Occipital lobe (tissue), 2 donors: ENCODE data around the gene GRIFIN. TPM values are rescaled to one million over a fixed set of nuclear protein-coding genes. Genes with fewer than 3 reads are reported as not detected.

Experiments used
- DNase-seq: peaks from one replicate; lab custom pipeline; 2025; lab: John Stamatoyannopoulos, UW
- total RNA-seq: library from RNA; depleted of rRNA; stranded (reverse); fragments of >200 nt; gene quantifications from one replicate; pipeline ENCODE4 v1.2.3, GENCODE V29; 2014

The GRIFIN gene
- total RNA-seq, 1 donor from 2014 or later: not detected

GRCh38 chr7:2498708-2499107 is 22.5 kb upstream of the GRIFIN start:
- DNase-seq: no peak

DNA sequence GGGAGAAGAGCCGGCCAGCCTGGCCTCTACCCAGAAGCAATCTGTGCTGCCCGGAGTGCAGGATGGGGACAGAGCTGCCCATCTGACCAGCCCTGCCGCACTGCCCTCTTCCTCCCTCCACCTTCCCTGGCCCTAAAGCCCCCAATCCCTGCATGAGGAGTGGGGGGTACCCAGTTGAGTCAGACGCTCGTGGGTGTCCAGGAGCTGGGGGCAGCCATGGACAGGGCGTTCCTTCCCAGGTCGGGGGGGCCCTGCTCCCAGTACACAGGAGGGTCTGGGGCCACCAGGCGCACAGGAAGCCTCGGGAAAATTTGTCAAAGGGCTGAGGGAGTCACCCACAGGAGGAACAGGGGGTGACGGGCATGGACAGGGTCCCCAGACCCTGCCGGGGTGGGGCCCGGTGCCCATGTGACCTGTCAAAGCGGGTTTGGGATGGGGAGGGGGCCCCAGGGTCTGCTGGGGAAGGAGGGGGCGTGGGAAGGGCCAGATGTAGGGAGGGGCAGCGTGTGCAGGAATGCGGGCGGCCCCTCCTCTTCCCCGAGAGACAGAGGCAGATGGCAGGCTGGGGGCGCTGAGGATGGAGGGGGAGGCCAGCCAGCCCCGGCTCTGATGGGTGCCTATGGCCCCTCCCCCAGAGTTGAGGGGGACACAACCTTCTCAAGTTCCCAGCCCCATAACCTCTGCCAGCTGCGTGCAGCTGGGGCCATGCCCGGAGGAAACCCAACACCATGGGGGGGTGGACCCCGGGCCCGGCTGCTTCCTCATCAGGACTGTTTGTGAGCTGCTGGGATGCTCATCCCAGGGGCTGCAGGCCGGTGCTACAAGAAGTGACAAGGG is 21.5 kb upstream of the GRIFIN start:
- DNase-seq: no peak

DNA sequence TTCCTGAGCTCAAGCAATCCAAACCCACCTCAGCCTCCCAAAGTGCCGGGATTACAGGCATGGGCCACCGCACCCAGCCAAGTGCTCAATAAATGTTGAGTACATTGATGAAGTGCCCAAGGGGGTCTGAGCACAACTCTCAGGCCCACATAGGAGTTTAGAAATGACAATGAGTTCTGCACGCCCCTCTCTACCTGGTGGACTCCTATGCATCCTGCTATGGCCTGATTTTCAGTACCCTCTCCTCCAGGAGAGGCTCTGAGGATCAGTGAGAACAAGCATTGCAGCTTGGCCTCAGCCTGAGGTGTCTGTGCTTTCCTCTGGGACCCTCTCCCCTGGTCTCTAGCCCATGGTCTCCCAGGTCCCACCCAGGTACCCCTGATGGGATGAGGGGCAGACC is 20.9 kb upstream of the GRIFIN start:
- no peak for DNase-seq

DNA sequence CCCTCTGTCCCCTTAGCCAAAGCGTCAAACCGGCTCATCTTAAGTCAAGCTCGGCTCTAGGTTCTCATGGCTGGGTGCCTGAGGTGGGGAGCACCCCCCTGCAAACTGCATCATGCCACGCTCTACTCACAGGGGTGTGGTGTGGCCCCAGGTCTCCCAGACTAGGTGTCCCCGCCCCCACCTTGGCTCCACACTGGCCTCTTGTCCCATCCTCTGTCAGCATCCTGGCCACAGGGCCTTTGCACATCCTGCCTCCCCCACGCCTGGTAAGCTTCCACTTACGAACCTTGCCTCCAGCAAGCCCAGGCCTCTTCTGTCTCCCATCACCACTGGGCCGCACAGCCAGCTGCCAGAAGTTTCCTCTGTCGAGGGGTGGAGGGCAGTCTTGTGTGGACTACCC is 20.2 kb upstream of the GRIFIN start:
- no peak for DNase-seq

DNA sequence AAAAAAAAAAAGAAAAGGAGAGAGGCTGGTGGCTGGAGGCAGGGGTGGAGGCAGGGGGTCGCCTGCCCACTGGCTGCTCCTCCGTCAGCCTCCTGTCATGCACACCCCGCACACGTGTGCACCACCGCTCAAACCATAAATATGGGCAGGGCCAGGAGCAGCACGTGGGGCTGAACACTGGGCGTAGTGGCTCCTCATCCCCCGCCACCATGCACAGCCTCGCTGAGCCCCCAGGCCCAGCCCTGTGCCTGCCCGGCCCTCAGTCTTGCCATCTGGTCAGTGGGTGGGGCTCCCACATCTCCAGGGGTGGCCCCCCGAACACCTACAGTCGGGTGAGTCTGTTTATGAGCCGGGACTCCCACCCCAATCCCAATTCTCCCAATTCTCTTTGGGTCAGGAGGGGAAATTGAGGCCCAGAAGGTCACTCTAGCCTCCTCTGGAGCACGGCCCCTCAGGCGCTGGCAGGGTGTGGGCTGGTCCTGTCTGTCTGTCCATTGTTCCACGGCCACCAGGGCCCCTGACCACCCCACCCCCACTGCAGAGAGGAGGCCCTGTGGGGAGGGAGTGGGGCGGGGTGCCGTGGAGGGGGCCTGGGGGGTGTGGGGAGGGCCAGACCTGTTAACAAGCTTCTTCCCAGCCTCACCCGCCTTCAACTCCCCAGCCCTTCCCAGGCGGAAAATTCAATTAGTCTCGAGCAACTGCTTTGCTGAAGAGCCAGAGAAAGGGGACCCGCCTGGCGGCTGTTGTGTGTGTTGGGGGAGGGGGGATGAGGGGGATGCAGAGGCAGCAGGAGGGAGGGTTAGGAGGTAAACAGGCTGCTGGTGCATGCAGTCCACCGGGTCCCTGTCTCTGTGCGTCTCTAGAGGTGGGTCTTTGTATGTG is 19.5 kb upstream of the GRIFIN start:
- DNase-seq: no peak

DNA sequence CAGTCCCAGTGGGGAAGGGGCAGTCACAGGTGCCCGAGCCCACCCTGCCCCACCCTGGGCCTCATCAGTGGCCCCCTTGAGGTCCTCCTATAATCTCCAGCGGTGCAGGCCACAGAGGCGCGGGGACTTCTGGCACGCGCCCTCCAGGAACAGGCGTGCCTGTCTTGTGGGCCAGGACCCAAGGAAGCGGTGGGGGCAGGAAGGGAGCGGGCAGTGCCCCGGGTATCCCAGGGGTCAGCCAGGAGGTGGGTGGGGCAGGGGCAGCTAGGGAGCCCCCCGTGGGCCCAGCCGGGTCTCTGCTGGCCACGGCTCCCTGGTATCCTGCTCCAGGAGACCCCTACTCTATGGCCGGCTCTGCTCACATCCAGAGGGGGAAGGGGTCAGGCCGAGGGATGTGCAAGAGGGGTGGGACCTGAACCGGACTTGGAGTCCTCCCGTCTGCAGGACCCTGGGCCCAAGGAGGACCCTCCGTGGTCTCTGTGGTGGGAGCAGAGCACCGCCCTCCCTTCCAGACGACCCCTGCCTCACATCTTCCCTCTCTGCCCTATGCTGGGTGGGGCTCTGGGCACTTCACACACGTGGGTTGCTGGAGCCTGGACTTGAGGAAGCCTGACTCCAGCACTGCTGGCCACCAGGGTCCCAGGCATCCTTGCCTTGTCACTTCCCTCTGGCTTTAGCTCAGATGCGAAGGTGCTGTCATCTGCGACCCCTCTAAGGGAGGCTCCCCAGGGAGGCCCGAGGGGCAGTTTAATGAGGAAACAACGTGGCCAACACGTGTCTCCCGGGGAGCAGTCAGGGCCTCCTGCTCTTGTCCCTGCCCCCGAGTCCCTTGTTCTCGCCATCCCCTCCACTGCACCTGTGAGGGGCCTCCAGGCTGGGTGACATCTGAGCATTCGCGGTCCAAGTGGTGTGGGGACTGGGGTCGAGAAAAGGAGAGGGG is 18.3 kb upstream of the GRIFIN start:
- no peak for DNase-seq

GRCh38 chr7:2493205-2494164 is 17.3 kb upstream of the GRIFIN start:
- no peak for DNase-seq

- no peak for DNase-seq
Measured at GRCh38 chr7:2492038-2492437, 15.8 kb upstream of the GRIFIN start.

DNA sequence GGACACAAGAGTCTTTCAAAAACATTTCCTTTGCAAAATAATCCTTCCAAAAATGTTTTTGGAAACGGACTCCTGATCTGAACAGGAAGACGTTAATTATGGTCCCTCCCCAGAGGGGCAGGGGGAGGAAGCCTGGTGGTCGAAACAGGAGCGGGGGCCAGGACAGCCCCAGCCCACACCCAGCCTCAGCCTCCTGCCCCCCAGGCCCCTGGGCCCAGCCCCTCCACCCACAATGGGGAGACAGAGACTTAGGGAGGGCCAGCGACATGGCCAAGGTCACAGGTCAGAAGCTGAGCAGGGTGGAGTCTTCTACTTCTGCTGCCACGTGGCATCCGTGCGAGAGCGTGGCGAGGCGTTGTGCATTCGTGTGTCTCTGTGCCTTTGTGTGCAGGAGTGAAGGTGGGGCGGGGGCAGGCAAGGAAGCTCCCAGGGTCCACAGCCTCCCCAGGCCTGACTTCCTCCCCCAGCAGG is 14.0 kb upstream of the GRIFIN start:
- no peak for DNase-seq

DNA sequence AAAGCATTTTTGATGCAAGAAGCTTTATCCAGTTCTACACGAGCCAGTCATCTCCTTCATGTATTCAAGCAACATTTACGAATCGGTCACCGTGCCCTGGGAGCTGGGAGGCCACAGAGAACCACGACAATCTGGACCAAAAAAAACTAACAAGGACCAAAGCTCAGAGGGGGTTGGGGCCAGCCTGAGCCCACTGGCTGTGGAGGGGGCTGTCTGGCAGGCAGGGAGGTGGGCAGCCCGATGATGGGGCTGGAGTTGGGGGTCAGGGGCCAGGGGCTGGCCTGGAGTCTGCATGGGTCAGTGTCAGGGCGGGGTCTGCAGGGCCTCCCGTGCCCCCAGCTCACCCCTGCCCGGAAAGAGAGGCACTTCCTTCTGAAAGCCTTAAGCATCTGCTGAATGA is 12.5 kb upstream of the GRIFIN start:
- no peak for DNase-seq

- DNase-seq: no peak
Measured at GRCh38 chr7:2488272-2488645, 12.1 kb upstream of the GRIFIN start.

DNA sequence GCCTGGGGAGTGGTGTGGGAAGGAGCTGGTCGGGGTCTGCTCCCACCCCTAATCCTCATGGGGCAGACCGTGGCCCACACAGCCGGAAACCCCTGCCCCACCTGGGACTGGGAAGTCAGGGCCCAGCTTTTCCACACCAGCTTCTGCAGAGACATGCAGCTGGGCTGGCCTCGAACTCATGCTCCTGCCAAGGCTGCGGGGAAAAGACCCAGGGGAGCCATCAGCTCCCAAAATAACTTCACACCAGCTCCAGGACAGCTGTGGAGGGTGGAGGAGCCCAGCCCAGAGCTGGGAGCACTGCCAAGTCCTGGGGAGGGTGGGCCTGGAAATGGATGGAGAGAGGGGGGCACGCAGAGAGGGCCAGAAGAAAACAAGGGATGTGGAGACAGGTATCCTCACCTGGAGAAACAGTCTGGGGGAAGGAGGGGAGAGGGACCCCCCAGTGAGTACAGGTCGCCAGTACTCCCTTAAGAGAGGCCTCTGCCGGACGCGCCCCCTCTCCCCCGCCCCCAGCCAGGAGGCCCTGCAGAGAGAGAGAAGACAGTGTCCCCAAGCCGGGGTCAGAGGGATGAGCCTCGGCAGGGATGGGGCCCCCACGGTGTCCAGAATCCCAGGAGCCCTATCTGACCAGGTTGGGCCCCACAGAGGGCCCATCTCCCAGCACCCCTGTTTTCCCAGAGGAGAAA is 11.5 kb upstream of the GRIFIN start:
- no peak for DNase-seq

- DNase-seq: no peak
Measured at GRCh38 chr7:2484868-2485267, 8.7 kb upstream of the GRIFIN start.

DNA sequence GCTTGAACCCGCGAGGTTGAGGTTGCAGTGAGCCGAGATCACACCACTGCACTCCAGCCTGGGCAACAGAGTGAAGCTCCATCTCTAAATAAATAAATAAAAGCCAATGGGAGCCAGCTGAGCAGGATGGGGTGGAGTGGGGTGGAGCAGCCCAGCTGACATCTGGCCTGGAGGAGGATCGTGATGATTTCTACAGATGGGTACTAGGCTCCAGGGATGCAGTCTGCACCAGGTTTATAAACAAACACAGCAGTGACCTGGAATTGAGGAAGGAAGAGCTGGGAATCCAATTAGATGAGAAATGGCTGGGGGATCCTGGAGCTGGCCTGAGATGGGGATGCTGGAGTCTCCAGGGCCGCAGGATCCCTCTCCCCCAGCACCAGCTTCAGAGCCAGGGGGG is 7.3 kb upstream of the GRIFIN start:
- DNase-seq: no peak

DNA sequence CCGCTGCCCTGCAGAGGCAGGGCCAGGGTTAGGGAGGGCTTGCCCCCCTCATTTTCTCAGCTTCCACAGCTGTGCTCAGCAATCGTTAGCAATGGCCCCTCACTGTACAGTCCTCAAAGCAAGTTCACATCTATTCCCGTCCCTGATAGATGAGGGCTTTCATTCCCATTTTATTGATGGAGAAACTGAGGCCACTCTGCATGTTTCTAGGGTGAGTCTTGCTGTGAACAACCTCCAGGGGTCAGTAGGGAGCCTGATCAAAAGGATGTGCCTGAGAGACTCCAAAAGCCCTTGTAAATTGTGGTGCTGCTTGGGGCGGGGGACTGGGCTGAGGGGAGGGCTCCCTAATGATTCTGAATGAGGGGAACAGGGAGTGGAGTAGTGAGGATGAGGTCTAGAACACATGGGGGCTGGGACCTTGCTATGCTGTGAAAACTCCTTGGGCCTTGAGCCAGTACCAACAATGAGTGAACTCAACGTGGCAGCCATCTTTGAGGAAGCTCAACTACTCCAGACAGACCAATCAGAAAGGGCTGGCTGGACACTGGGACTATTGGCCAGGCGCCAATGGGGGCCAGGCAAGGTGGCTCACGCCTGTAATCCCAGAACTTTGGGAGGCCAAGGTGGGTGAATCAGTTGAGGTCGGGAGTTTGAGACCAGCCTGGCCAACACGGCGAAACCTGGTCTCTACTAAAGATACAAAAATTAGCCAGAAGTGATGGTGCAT is 6.7 kb upstream of the GRIFIN start:
- no peak for DNase-seq

- DNase-seq: no peak
Measured at GRCh38 chr7:2481195-2481594, 5.0 kb upstream of the GRIFIN start.

DNA sequence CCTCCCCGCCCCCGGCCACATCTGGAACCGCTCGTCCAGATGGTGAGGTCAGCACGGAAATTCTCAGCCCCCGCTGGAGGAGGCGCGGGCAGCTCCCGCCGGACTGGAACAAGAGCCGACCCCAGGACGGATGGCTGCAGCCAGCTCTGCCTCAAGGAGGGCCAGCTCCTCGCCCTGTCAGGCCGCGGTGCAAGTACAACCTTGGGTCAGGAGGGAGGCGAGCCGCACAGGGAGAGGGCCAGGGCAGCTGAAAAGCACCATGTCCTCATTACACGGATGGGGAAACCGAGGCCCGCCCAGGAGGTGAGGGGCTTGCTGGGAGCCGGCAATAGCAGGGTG is 3.8 kb upstream of the GRIFIN start:
- no peak for DNase-seq

GRCh38 chr7:2479276-2480069 is 3.3 kb upstream of the GRIFIN start:
- DNase-seq: no peak
